Measurements from ENCODE around the gene SLC25A43.
"Not testable (repeated sequence)": the region's sequence is repeated elsewhere in the genome, so short reads cannot be mapped to it uniquely, and the experiment has no call there.

The SLC25A43 gene

GRCh38 chrX:119482481-119483480 lies 83.6 kb downstream of the SLC25A43 start:
- Mint-ChIP-seq H3K9me3 (peaks cover 14% of the 10 kb centered on the region), H3K27ac (peak overlapping the region in 2 of 3 experiments; percentile 62 to 80), H3K36me3 (ENCODE audit: low read depth) (no peaks in the 10 kb centered on the region), H3K4me3 (peak overlapping the region; percentile 80 to 83 (median 81)), H3K27me3 (ENCODE audit: low read depth) (peaks cover 6% of the 10 kb centered on the region), H3K4me1 (peaks cover 2% of the 10 kb centered on the region)
- TF ChIP-seq CTCF (IDR thresholded peaks at IDR 0.05; ENCODE audit: unreplicated experiment in 3 of 3): peak in 2 of 3 experiments; percentile 51 to 71

DNA sequence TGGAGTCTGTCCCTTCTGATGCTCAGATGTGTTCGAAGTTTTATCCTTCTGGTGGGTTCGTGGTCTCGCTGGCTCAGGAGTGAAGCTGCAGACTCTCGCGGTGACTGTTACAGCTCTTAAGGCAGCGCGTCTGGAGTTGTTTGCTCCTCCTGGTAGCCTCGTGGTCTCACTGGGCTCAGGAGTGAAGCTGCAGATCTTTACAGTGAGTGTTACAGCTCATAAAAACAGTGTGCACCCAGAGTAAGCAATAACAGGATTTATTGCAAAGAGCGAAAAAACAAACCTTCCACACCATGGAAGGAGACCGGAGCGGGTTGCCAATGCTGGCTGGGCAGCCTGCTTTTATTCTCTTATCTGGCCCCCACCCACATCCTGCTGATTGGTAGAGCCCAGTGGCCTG lies 87.6 kb downstream of the SLC25A43 start:
- Mint-ChIP-seq H3K9me3 (peaks cover 14% of the 10 kb centered on the region), H3K4me1 (no peaks in the 10 kb centered on the region), H3K27me3 (ENCODE audit: low read depth) (peaks cover 6% of the 10 kb centered on the region), H3K4me3 (no peak overlapping the region), H3K27ac (no peak overlapping the region), H3K36me3 (ENCODE audit: low read depth) (no peaks in the 10 kb centered on the region)
- TF ChIP-seq CTCF (IDR thresholded peaks at IDR 0.05; ENCODE audit: unreplicated experiment in 3 of 3): no peak

- H3K9me3 Mint-ChIP-seq: peaks cover 14% of the 10 kb centered on the region
- H3K27me3 Mint-ChIP-seq (ENCODE audit: low read depth); H3K4me1 Mint-ChIP-seq; H3K27ac Mint-ChIP-seq; H3K4me3 Mint-ChIP-seq; H3K36me3 Mint-ChIP-seq (ENCODE audit: low read depth): not testable (repeated sequence)
Observed at GRCh38 chrX:119487766-119488165, 88.6 kb downstream of the SLC25A43 start.

DNA sequence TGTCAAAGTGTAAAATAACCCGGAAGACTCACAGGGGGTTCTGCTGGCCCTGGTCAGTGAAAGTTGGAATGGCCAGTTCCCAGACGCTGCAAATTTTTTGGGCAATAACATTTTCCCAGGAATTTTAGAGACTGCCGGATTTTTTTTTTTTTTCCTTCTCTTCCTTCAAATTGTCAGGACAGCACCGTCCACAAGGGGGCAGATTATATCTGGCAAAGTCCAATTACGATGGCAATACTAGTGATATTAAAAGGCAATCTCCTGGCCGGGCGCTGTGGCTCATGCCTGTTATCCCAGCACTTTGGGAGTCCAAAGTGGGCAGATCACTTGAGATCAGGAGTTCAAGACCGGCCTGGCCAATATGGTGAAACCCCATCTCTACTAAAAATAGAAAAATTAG lies 89.6 kb downstream of the SLC25A43 start:
- H3K9me3 Mint-ChIP-seq: peaks cover 14% of the 10 kb centered on the region

GRCh38 chrX:119489212-119490074 lies 90.3 kb downstream of the SLC25A43 start:
- peaks cover 12% of the 10 kb centered on the region for H3K9me3 Mint-ChIP-seq
- TF ChIP-seq CTCF (IDR thresholded peaks at IDR 0.05; ENCODE audit: unreplicated experiment in 3 of 3): no peak
- no peak overlapping the region for H3K4me3 Mint-ChIP-seq
- H3K4me1 Mint-ChIP-seq: no peaks in the 10 kb centered on the region
- peaks cover 6% of the 10 kb centered on the region for H3K27me3 Mint-ChIP-seq (ENCODE audit: low read depth)
- no peaks in the 10 kb centered on the region for H3K36me3 Mint-ChIP-seq (ENCODE audit: low read depth)
- no peak overlapping the region for H3K27ac Mint-ChIP-seq

More for the DNA sequence above, 89.6 kb downstream of the SLC25A43 start:
- H3K27ac Mint-ChIP-seq: no peak overlapping the region
- H3K4me3 Mint-ChIP-seq: no peak overlapping the region
- TF ChIP-seq CTCF (IDR thresholded peaks at IDR 0.05; ENCODE audit: unreplicated experiment in 3 of 3): peak; percentile 27 to 52 (median 51)
- H3K36me3 Mint-ChIP-seq (ENCODE audit: low read depth): no peaks in the 10 kb centered on the region
- no peaks in the 10 kb centered on the region for H3K4me1 Mint-ChIP-seq
- peaks cover 6% of the 10 kb centered on the region for H3K27me3 Mint-ChIP-seq (ENCODE audit: low read depth)

- peaks cover 2% of the 10 kb centered on the region for H3K27me3 Mint-ChIP-seq (ENCODE audit: low read depth)
- TF ChIP-seq CTCF (IDR thresholded peaks at IDR 0.05; ENCODE audit: unreplicated experiment in 3 of 3): no peak
- H3K9me3 Mint-ChIP-seq: peaks cover 5% of the 10 kb centered on the region
- no peaks in the 10 kb centered on the region for H3K36me3 Mint-ChIP-seq (ENCODE audit: low read depth)
- H3K4me1 Mint-ChIP-seq: no peaks in the 10 kb centered on the region
- no peak overlapping the region for H3K4me3 Mint-ChIP-seq
- no peak overlapping the region for H3K27ac Mint-ChIP-seq
Observed at GRCh38 chrX:119492463-119492862, 93.3 kb downstream of the SLC25A43 start.

DNA sequence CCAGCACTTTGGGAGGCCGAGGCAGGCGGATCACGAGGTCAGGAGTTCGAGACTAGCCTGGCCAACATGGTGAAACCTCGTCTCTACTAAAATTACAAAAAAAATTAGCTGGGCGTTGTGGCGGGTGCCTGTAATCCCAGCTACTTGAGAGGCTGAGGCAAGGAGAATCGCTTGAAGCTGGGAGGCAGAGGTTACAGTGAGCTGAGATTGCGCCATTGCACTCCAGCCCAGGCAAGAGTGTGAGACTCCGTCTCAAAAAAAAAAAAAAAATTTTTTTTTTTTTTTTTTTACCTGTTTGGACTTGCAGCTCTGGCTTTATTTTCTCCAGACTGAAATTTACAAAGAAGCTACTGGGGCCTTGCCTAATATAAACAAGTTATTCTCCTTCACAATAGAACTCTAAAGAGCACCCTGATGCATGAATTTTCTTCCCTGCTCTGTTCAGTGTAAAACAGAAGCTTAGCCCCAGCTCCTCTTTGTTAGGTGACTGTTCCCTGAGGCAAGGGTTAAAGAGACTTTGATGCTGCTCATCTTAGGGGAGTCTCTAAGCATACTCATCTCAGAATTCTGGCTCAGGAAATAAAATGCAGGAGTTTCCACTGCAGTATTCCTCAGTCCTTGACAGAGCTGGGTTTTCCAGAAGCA lies 94.8 kb downstream of the SLC25A43 start:
- not testable (repeated sequence) for H3K36me3 Mint-ChIP-seq (ENCODE audit: low read depth); H3K9me3 Mint-ChIP-seq; H3K27ac Mint-ChIP-seq; H3K4me3 Mint-ChIP-seq; H3K27me3 Mint-ChIP-seq (ENCODE audit: low read depth); H3K4me1 Mint-ChIP-seq

Measured in nephron (organoid).